Epithelial cell of umbilical artery (primary cell): Measurements from ENCODE around the gene TECRL. TPM values are rescaled to one million over a fixed set of nuclear protein-coding genes. Genes with fewer than 3 reads are reported as not detected.

Experiments used
- total RNA-seq: library from RNA; depleted of rRNA; stranded (reverse); fragments of >200 nt; gene quantifications from 2 replicates; pipeline ENCODE4 v1.2.3, GENCODE V29; 2014

Gene TECRL
- not detected in 2 replicates for total RNA-seq

DNA sequence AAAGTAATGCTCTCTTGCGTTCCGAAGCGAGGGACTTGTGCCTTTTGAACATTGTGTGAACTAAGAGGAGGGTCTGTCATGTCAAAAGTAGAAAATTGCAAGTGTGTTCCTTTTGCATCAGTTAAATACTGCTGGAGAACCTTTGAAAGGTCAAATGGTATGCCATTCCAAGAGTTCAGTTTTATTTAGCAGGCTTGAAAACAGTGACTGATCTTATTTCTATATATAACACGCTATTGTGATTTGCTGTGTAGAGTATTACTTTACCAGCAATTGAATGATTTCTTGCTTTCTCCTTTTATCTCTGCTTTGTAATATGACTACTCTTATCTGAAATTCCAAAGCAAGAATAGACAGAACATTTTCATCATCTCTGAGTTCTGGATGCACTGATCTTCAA, at the start of gene TECRL:
TSS of gene TECRL (minus strand) at position 151 of the 400 bp plus-strand sequence. CDS start at position 52, 99 bp downstream.

